ENCODE results near the gene PDE6G. TPM values are rescaled to one million over a fixed set of nuclear protein-coding genes. Genes with fewer than 3 reads are reported as not detected.

Gene PDE6G
- total and polyA plus RNA-seq, 2 of the 13 experiments (the other 11 are each of a cell fraction or from before 2014, with no cell fraction given): 1.4 to 6.7 TPM

DNA sequence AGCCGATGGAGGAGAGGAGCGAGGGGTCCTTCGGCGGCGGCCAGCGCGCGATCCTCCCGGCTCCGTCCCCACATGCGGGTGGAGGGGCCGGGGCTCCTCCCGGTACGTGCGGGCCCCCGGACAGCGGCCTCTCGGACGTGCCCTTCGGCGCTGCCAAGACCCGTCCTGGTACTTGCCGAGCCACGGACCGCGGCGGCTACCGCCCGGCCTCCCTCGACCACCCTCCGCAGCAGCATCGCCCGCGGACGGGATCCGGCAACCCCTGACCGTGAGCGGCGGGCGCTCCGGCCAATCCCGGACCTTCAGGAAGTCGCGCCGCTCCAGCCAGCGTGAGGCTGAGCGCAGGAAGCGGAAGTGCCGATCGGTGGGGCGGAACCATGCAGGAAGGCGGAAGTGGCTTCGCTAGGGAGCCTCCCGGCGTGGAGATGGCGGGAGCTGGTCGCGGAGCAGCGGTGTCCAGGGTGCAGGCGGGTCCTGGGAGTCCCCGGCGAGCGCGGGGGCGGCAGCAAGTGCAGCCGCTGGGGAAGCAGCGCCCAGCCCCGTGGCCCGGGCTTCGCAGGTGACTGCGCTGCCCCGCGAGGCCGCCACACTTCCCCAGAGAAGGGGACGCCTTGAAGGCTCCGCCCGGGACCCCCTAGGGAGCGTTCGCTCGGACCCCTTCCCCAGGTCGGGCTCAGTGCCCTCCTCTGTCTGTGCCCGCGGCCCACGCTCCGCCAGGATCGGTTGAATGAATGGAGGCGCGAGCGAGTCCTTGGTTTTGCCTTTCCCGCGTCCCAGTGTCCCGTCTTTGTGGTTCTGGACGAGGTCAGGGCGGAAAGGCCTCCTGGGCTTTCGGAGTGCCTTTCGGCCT lies 10.2 kb upstream of the PDE6G start, which contains the start of the genes CCDC137 and OXLD1 (continued):
- peak; percentile 92 for TF ChIP-seq ZNF709 (CRISPR knock-in tag; IDR thresholded peaks at IDR 0.05)
- peak; percentile 81; the same call in 1 of the 2 replicates for TF ChIP-seq ZNF337 (CRISPR knock-in tag; IDR thresholded peaks at IDR 0.05; ENCODE audit: borderline replicate concordance, low read depth)
- TF ChIP-seq TCF7 (IDR thresholded peaks at IDR 0.05; ENCODE audit: low read depth): no peak
- no peak for TF ChIP-seq ZNF33A (CRISPR knock-in tag; IDR thresholded peaks at IDR 0.05; ENCODE audit: borderline replicate concordance)
- TF ChIP-seq, protein P1, sequence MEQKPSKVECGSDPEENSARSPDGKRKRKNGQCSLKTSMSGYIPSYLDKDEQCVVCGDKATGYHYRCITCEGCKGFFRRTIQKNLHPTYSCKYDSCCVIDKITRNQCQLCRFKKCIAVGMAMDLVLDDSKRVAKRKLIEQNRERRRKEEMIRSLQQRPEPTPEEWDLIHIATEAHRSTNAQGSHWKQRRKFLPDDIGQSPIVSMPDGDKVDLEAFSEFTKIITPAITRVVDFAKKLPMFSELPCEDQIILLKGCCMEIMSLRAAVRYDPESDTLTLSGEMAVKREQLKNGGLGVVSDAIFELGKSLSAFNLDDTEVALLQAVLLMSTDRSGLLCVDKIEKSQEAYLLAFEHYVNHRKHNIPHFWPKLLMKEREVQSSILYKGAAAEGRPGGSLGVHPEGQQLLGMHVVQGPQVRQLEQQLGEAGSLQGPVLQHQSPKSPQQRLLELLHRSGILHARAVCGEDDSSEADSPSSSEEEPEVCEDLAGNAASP (CRISPR knock-in tag; IDR thresholded peaks at IDR 0.05; ENCODE audit: borderline replicate concordance): 0 out of 2 replicates have a peak, but pooled peaks have one; percentile 30
- TF ChIP-seq ZNF546 (CRISPR knock-in tag; conservative IDR thresholded peaks at IDR 0.05): no peak
- peak; percentile 57; the same call in 1 of the 2 replicates for TF ChIP-seq ZNF329 (CRISPR knock-in tag; IDR thresholded peaks at IDR 0.05; ENCODE audit: low read depth)
- peak; percentile 19; the same call in 1 of the 2 replicates for TF ChIP-seq ZNF879 (CRISPR knock-in tag; IDR thresholded peaks at IDR 0.05)
- TF ChIP-seq ZNF350 (CRISPR knock-in tag; IDR thresholded peaks at IDR 0.05; ENCODE audit: borderline replicate concordance, low read depth): 0 out of 2 replicates have a peak, but pooled peaks have one; percentile 13
- no peak for TF ChIP-seq PLRG1 (conservative IDR thresholded peaks at IDR 0.05)
- TF ChIP-seq AGO1 (IDR thresholded peaks at IDR 0.05; ENCODE audit: low read depth, low read length, poor library complexity, severe bottlenecking): peak; percentile 50
- TF ChIP-seq TBP (CRISPR knock-in tag; IDR thresholded peaks at IDR 0.05): no peak
- TF ChIP-seq U2AF2 (IDR thresholded peaks at IDR 0.05; ENCODE audit: low read depth, low read length): no peak
- TF ChIP-seq, protein P2, sequence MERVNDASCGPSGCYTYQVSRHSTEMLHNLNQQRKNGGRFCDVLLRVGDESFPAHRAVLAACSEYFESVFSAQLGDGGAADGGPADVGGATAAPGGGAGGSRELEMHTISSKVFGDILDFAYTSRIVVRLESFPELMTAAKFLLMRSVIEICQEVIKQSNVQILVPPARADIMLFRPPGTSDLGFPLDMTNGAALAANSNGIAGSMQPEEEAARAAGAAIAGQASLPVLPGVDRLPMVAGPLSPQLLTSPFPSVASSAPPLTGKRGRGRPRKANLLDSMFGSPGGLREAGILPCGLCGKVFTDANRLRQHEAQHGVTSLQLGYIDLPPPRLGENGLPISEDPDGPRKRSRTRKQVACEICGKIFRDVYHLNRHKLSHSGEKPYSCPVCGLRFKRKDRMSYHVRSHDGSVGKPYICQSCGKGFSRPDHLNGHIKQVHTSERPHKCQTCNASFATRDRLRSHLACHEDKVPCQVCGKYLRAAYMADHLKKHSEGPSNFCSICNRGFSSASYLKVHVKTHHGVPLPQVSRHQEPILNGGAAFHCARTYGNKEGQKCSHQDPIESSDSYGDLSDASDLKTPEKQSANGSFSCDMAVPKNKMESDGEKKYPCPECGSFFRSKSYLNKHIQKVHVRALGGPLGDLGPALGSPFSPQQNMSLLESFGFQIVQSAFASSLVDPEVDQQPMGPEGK (CRISPR knock-in tag; IDR thresholded peaks at IDR 0.05): peak; percentile 66
- peak; percentile 88; the same call in 1 of the 2 replicates for TF ChIP-seq ZNF747 (CRISPR knock-in tag; IDR thresholded peaks at IDR 0.05; ENCODE audit: borderline replicate concordance)
- TF ChIP-seq, protein P3, sequence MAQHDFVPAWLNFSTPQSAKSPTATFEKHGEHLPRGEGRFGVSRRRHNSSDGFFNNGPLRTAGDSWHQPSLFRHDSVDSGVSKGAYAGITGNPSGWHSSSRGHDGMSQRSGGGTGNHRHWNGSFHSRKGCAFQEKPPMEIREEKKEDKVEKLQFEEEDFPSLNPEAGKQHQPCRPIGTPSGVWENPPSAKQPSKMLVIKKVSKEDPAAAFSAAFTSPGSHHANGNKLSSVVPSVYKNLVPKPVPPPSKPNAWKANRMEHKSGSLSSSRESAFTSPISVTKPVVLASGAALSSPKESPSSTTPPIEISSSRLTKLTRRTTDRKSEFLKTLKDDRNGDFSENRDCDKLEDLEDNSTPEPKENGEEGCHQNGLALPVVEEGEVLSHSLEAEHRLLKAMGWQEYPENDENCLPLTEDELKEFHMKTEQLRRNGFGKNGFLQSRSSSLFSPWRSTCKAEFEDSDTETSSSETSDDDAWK (CRISPR knock-in tag; IDR thresholded peaks at IDR 0.05): no peak
- TF ChIP-seq RAD21 (CRISPR knock-in tag; IDR thresholded peaks at IDR 0.05): peak; percentile 56
- peak; percentile 59; the same call in 1 of the 2 replicates for TF ChIP-seq BORCS8-MEF2B (CRISPR knock-in tag; IDR thresholded peaks at IDR 0.05)
- no peak for TF ChIP-seq PAF1 (CRISPR knock-in tag; IDR thresholded peaks at IDR 0.05)
- TF ChIP-seq, protein P4, sequence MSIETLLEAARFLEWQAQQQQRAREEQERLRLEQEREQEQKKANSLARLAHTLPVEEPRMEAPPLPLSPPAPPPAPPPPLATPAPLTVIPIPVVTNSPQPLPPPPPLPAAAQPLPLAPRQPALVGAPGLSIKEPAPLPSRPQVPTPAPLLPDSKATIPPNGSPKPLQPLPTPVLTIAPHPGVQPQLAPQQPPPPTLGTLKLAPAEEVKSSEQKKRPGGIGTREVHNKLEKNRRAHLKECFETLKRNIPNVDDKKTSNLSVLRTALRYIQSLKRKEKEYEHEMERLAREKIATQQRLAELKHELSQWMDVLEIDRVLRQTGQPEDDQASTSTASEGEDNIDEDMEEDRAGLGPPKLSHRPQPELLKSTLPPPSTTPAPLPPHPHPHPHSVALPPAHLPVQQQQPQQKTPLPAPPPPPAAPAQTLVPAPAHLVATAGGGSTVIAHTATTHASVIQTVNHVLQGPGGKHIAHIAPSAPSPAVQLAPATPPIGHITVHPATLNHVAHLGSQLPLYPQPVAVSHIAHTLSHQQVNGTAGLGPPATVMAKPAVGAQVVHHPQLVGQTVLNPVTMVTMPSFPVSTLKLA (IDR thresholded peaks at IDR 0.05): peak; percentile 50; the same call in 1 of the 2 replicates
- TF ChIP-seq, protein P5, sequence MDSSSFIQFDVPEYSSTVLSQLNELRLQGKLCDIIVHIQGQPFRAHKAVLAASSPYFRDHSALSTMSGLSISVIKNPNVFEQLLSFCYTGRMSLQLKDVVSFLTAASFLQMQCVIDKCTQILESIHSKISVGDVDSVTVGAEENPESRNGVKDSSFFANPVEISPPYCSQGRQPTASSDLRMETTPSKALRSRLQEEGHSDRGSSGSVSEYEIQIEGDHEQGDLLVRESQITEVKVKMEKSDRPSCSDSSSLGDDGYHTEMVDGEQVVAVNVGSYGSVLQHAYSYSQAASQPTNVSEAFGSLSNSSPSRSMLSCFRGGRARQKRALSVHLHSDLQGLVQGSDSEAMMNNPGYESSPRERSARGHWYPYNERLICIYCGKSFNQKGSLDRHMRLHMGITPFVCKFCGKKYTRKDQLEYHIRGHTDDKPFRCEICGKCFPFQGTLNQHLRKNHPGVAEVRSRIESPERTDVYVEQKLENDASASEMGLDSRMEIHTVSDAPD (CRISPR knock-in tag; IDR thresholded peaks at IDR 0.05): no peak; the same call in 1 of the 2 replicates
